Smooth muscle cell of the brain vasculature (primary cell): Measurements from ENCODE around the gene PTX4.

Experiments
- DNase-seq: peaks from one replicate; pipeline ENCODE4 v3.0.0-alpha.2; 2012; ENCODE audit warnings: low read depth, low spot score

PTX4 gene

DNA sequence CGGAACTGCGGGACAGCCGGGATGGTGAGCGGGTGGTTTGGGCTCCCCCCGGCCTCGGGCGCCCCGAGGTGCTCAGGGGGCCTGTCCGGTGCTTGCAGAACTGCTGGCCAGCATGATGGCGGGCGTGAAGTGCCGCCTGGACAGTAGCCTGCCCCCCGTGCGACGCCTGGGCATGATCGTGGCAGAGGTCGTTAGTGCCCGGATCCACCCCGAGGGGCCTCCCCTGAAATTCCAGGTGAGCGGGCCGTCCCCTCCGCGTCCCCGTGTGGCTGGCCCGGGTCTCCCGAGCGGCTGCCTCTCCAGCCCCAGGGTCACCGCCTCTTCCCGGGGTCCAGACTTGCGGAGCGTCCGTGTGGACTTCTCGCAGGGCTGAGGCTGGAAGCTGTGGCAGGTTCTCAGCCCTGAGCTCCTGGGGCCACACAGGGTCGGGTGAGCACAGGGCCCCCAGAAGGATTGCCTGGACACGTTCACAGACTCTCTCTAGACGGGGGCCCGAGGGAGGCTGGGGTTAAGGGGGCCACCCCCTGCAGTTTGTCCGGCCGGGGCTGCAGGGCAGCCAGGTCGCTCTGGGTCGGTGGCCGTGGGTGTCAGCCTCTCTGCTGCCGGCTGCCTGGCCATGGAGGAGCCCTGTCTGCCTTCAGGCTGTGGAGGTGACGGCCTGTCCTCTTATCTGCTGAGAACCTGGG lies 11.9 kb upstream of the PTX4 start:
- DNase-seq: no peak

GRCh38 chr16:1499756-1500464 lies 11.2 kb upstream of the PTX4 start:
- DNase-seq: no peak

- DNase-seq: no peak
Observed at GRCh38 chr16:1498899-1499676, 10.3 kb upstream of the PTX4 start.

GRCh38 chr16:1497014-1497598 lies 8.4 kb upstream of the PTX4 start:
- DNase-seq: no peak

DNA sequence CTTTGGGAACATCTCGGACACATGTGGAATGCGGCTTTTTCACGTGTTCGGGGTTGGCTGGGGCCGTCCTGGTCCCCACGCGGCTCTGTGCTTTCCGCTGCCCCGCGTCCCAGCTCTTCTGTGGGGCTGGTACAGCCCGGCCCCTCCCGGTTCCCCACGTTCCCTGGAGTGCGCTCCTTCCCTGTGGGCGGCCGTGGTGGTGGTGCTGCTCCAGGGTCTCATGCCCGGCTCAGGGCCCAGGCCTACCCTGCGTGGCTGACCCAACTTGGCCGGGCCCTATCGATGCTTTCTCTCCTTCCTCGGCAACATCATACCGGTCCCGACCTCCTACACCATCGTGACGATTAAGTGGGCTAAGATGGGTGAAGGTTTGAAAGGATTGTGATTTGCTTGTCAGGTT lies 7.7 kb upstream of the PTX4 start:
- no peak for DNase-seq

- no peak for DNase-seq
Observed at GRCh38 chr16:1495889-1496262, 7.1 kb upstream of the PTX4 start.

- no peak for DNase-seq
Observed at GRCh38 chr16:1495211-1495888, 6.6 kb upstream of the PTX4 start.

GRCh38 chr16:1494711-1495110 lies 6.0 kb upstream of the PTX4 start:
- DNase-seq: no peak

DNA sequence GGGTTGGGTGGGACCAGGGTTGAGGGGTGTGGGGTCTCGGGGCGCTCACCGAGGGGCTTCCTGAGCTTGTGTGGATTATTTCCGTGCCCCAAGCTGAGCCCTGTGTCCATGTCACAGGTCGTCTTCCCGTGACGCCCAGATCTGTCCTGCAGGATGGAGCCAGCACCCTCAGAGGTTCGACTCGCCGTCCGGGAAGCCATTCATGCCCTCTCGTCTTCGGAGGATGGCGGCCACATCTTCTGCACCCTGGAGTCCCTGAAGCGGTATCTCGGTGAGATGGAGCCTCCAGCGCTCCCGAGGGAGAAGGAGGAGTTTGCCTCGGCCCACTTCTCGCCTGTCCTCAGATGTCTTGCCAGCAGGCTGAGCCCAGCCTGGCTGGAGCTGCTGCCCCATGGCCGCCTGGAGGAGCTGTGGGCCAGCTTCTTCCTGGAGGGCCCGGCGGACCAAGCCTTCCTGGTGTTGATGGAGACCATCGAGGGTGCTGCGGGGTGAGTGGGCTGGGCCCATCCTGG lies 5.4 kb upstream of the PTX4 start:
- peak; percentile 53 for DNase-seq

DNA sequence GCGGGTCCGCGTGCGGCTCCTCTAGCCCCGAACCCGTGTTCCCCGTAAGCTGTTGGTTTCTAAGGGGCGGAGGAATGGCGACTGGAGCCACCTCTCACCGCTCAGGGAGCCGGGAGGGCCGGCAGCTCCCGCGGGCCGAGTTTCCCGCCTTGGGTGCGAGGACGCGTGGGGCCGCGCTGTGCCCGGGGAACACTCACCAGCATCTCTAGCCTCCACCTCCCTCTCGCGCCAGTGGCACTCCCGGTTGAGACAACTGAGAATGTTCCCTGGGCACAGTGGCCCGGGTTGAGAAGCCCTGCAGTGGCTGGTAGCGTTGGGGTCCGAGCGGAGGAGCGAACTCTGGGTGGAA lies 5.0 kb upstream of the PTX4 start:
- no peak for DNase-seq

DNA sequence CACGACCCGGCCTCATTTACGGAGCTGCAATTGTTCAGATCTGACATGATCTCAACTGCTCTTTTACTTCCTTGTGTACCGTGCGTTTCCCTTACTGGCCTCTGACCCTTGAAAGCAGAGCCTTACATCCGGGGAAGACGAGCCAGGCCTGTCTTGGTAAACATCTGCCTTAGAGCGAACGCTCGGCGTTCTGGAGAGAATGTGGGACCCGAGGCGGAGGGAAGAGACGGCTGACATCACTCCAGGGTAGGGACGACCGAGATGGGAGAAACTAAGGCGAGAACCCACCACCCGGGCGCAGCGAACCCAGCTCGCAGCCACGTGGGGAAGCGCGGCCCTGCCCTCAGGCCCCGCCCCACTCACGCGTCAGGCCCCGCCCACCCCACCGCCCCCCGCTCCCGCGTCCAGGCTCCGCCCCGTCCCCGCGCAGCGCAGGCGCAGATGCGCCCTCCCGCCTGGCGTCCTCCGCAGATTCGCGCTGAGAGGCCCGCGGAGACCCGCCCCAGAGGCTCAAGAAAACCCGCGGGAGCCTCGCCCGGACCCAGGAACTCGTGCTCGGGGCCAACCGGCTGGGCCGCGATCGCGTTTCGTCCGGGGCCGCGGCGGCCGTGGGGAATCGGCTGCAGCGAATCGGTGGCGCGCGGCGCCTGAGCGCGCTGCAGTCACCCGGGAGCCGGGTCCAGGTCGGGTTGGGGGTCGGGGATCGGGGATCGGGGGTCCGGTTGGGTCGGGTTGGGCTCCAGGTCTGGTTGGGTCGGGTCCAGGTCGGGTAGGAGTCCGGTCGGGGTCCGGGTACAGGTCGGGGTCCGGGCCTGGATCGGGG lies 4.4 kb upstream of the PTX4 start, which contains the start of gene TELO2:
Gene TELO2, plus strand, starts transcription at position 438 of the 823 bp plus-strand sequence. CDS start 922 bp downstream, outside the sequence.
- peak; percentile 39 for DNase-seq

DNA sequence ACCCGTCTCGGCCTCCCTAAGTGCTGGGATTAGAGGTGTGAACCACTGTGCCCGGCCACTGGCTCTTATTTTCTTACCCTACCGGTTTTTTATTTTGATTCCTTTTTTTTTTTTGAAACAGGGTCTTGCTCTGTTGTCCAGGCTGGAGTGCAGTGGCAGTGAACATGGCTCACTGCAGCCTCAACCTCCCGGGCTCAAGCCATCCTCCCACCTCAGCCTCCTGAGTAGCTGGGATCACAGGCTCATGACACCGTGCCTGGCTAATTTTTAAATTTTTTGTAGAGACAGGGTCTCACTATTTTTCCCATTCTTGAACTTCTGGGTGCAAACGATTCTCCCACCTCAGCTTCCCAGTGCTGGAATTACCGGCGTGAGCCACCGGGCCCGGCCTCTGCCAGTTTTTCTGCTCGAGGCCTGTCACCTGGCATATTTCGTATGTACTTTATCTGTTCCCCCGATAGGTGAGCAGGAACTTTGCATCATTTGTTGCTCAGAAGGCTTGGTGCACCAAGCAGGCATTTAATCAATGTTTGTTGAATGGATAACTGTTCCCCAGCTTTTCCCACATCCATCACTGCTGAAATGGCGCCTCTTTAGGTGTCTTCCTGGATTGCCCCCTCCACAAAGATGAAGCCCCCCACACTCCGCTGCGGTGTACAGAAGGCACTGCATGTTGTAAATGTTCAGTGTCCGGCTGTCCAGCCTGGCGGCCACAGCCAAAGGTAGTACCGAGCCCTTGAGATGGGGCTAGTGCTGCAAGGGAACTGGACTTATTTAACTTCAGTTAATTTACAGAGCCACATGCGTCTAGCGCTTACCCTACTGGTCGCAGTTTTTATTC lies 3.6 kb upstream of the PTX4 start:
- no peak for DNase-seq

- no peak for DNase-seq
Observed at GRCh38 chr16:1491327-1491726, 2.6 kb upstream of the PTX4 start.

GRCh38 chr16:1489077-1489476 lies 333 bp upstream of the PTX4 start:
- no peak for DNase-seq

- DNase-seq: no peak
Observed at GRCh38 chr16:1488054-1488601, 616 bp downstream of the PTX4 start.

DNA sequence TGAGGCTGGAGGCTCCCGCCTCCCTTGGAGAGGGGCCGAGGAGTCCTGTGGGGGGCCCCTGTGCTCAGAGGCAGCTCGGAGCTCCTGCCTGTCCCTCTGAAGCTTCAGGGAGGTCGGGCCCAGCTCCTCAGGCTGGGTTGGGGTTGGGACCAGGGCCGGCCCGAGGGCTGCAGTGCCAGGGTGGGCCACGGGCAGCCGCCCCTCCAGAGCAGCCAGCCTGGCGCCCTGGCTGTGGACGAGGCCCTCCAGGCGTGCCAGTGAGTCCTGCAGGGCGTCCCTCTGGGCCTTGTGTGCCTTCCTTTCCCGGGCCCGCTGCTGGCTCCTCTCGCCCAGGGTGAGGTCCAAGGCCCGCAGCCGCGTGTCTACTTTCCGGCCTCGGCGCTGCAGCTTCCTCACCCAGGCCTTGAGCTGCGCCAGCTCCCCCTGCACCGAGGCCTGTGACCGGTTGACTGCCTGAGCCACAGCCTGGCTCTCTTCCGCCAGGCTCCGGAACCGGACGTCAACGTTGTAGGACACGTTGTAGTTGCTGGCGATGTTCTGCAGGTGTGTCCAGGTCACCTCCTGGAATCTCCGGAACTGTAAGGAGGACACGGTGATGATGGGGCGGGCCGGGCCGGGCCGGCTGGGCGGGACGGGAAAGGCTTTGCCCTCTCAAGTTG lies 1.2 kb downstream of the PTX4 start:
- DNase-seq: no peak

GRCh38 chr16:1486551-1487390 lies 2.0 kb downstream of the PTX4 start:
- DNase-seq: no peak
